Colonic mucosa (tissue), 4 donors: ENCODE results near the gene CHKB. TPM values are rescaled to one million over a fixed set of nuclear protein-coding genes. Genes with fewer than 3 reads are reported as not detected.
"Not testable (repeated sequence)": the region's sequence is repeated elsewhere in the genome, so short reads cannot be mapped to it uniquely, and the experiment has no call there.

Experiments
- DNase-seq: peaks from one replicate; pipeline ENCODE4 v3.0.0-alpha.2; 2020
- H3K27ac ChIP-seq: fragments of 200-600 bp; one replicate; pipeline ENCODE4 v1.8.0; 2021
- H3K27me3 ChIP-seq: fragments of 200-600 bp; one replicate; pipeline ENCODE4 v1.8.0; 2021
- H3K36me3 ChIP-seq: fragments of 200-600 bp; one replicate; pipeline ENCODE4 v1.8.0; 2021
- H3K4me1 ChIP-seq: fragments of 200-600 bp; one replicate; pipeline ENCODE4 v1.8.0; 2021; ENCODE audit warnings: mild to moderate bottlenecking
- H3K4me3 ChIP-seq: fragments of 200-600 bp; one replicate; pipeline ENCODE4 v1.8.0; 2021
- H3K9ac ChIP-seq, 2 donors: one replicate each; pipeline ENCODE4 v1.7.0; 2013; ENCODE audit warnings: control low read depth in 2 of 2, low read depth in 2 of 2, low read length in 2 of 2
- H3K9me3 ChIP-seq: fragments of 200-600 bp; one replicate; pipeline ENCODE4 v1.8.0; 2021
- intact Hi-C: fragments of 100-400 bp; cut with DNase I; formaldehyde crosslinking; loops from one replicate; pipeline ENCODE4 v1.14.1; 2022
- total RNA-seq, 2 donors: library from RNA; stranded (reverse); fragmentation: NEBNext Ultra II Directional in 1 of 2; extraction: Animal tissue kit (Norgen Biotek cat#: 25700) in 1 of 2; gene quantifications; one replicate each; pipeline ENCODE4 v1.2.1, GENCODE V29; 2021
- TF ChIP-seq, protein P1 (sequence below): fragments of 200-600 bp; IDR thresholded peaks from one replicate; pipeline ENCODE4 v1.8.0; 2022; ENCODE audit warnings: antibody characterized with exemption, mild to moderate bottlenecking
- donor health status: healthy.
- donor health status: DM: no; HTN: no; CAD: no.
- donor health status: DM: no; HTN: no; CAD: no.

Gene CHKB
- total RNA-seq, 2 donors from 2014 or later = 52.6 to 89.7 TPM

DNA sequence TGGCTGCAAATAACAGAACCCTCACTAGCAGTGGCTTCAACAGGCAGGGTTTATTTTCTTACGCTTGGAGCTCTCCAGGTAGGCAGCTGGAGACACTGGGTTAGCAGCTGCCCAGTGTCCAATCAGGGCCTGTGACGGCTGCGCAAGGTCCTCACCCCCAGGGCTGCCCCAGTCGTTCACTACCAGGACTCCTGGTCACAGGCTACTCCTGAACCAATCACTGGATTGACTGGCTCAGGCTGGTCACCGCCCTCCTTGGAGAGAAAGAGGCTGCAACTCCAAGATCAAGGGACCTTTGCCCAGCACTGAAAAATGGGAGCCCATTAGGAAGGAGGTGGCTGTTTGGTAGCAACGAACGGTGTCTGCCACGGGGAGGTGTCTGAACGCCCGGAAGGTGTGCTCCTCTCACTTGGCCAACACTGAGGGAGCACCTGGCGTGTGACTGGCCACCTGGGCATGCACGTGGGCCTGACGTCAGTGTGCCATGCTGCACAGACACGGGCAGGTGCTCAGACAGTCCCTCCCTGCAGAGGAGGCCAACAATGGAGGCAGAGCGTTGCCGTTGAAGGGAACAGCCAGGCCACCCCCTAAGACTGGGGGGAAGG, 40.2 kb upstream of the CHKB start:
- intact Hi-C loops = no loop called here

DNA sequence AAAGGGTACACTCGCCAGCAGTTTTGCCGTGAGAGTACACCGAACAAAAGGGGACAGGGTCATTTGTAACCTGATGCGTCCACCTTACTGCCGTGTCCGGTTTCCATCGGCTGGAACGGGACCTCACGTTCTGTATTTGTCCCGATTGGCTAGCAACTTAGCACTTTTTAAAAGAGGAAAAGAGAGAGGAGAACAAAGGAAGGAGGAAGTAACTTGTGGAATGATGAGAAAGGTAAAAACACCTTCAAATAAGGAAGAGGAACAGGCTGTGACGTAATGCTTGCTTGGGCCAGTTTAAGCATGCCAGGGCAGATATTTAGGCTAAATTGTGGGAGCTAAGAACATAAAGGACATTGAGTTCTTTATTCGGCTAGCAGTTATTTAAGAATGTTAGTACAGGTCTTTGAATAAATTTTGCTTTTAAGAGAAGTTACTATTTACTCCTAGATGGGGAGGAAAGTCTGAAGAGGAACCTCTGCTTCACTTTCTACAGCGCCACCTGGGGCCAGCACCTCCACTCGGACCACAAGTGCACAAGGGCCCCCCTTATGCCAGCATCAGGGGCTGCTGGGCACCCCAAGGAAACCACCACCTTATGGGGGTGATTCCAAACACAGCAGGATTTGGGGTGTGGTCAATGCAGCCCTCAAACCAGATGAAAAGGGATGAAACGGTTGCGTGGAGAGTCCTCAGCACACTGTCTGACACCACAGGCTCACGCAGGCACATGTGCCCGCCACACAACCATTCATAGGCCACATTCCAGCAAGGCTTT, 39.5 kb upstream of the CHKB start:
- TF ChIP-seq, protein P1, sequence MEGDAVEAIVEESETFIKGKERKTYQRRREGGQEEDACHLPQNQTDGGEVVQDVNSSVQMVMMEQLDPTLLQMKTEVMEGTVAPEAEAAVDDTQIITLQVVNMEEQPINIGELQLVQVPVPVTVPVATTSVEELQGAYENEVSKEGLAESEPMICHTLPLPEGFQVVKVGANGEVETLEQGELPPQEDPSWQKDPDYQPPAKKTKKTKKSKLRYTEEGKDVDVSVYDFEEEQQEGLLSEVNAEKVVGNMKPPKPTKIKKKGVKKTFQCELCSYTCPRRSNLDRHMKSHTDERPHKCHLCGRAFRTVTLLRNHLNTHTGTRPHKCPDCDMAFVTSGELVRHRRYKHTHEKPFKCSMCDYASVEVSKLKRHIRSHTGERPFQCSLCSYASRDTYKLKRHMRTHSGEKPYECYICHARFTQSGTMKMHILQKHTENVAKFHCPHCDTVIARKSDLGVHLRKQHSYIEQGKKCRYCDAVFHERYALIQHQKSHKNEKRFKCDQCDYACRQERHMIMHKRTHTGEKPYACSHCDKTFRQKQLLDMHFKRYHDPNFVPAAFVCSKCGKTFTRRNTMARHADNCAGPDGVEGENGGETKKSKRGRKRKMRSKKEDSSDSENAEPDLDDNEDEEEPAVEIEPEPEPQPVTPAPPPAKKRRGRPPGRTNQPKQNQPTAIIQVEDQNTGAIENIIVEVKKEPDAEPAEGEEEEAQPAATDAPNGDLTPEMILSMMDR = no peak
- Histone ChIP-seq H3K9ac (peak overlapping the region; percentile 53 to 69), H3K9me3 (no peaks in the 10 kb centered on the region), H3K4me1 (peaks cover 6% of the 10 kb centered on the region), H3K27ac (peak overlapping the region; percentile 85), H3K36me3 (no peaks in the 10 kb centered on the region), H3K4me3 (peak overlapping the region; percentile 19), H3K27me3 (no peaks in the 10 kb centered on the region)
- intact Hi-C loops = no loop called here
- peak; percentile 62 for DNase-seq

More for the DNA sequence above, 40.2 kb upstream of the CHKB start:
- TF ChIP-seq, protein P1 = no peak
- Histone ChIP-seq H3K27me3 (no peaks in the 10 kb centered on the region), H3K9ac (peak overlapping the region; percentile 53 to 69), H3K9me3 (no peaks in the 10 kb centered on the region), H3K4me1 (peaks cover 8% of the 10 kb centered on the region), H3K4me3 (no peak overlapping the region), H3K36me3 (no peaks in the 10 kb centered on the region), H3K27ac (peak overlapping the region; percentile 85)
- peak; percentile 91 for DNase-seq

DNA sequence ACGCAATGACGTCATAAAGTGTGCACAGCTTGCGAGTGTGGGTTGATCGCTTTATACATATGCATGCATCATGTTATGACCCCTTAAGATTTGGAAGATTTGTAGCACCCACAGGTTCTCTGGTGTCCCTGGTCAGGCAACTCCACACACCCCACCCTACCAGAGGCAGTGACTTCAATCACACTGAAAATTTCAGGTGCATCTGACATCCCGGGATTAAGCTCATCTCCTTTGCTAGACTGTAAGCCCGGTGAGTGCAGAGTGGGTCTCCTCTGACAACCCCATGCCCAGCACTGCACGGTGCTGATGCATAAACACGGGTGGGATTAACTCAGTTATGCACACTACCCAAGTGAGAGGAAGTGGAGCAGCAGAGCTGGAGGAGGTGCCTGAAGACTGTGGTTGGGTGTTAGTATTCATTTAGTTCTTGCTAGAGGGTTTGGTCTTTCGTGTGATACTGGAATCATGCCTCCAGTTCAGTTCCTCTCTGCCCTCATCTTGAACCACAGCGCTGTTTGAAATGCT, 38.8 kb upstream of the CHKB start:
- intact Hi-C loops = no loop called here
- H3K27ac ChIP-seq = peak overlapping the region; percentile 85
- H3K4me1 ChIP-seq = peaks cover 4% of the 10 kb centered on the region
- no peaks in the 10 kb centered on the region for H3K36me3 ChIP-seq
- TF ChIP-seq, protein P1 = no peak
- no peak for DNase-seq
- H3K4me3 ChIP-seq = peak overlapping the region; percentile 19
- H3K27me3 ChIP-seq = no peaks in the 10 kb centered on the region
- no peaks in the 10 kb centered on the region for H3K9me3 ChIP-seq
- peak overlapping the region in 1 of 2 donors; percentile 55 for H3K9ac ChIP-seq

DNA sequence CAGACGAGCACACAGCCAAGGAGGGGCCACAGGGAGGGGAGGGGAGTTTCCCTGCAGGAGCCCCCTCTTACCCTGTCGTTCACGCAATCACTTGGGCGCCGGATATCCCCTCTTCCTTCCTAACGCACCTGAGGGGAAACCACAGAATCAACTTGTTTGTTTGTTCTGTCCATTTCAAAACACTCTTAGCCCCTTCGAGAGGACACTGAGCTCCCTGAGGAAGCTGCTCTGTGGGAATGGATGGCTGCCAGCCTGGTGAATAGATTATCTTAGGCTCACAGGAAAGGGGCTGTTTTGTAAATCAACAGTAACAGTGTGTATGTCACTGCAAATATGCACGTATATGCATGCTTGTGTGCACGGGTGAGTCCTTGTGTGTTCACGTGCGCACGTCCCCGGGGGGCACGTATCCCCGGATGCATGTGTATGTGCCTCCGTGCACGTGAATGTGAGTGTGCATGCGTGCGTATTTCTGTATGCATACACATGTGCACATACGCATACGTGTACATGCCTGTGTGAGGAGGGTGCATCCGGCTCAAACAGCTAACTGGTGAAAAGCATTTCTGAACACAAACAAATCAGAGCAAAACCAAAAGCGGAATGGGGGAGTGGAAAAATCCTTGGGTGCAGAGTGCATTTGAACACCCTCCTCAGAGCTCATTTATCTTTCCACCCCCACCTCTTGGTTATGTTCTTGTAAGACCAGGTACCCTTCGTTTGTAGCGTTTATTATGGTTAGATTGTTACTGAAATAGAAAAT, 38.1 kb upstream of the CHKB start:
- DNase-seq = peak; percentile 46
- Histone ChIP-seq H3K4me1 (peaks cover 4% of the 10 kb centered on the region), H3K27ac (peak overlapping the region; percentile 85), H3K36me3 (no peaks in the 10 kb centered on the region), H3K9ac (peak overlapping the region; percentile 13 to 55), H3K9me3 (no peaks in the 10 kb centered on the region), H3K27me3 (no peaks in the 10 kb centered on the region), H3K4me3 (peak overlapping the region; percentile 23)
- TF ChIP-seq, protein P1 = peak; percentile 81
- intact Hi-C loops = no loop called here

DNA sequence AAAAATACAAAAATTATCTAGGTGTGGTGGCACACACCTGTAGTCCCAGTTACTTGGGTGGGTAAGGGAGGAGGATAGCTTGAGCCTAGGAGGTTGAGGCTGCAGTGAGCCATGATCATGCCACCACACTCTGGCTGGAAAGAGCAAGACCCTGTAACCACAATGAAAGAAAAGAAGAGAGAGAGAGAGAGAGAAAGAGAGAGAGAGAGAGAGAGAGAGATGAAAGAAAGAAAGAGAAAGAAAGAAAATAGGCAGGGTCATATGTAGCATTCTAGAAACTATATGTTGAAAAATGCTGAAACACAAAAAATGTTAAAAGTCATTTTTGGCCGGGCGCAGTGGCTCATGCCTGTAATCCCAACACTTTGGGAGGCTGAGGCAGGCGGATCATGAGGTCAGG, 31.6 kb upstream of the CHKB start:
- not testable (repeated sequence) for H3K9ac ChIP-seq, H3K9me3 ChIP-seq, H3K27ac ChIP-seq, H3K4me1 ChIP-seq, H3K4me3 ChIP-seq, DNase-seq, H3K36me3 ChIP-seq, H3K27me3 ChIP-seq
- intact Hi-C loops = loop anchor here (10.0 kb wide), 1 partner anchor 49 kb away; the partner anchor contains the start of gene SYCE3
